OCI-LY1 (cell line): ENCODE data around the gene RPL41.

Experiments
- H2AFZ ChIP-seq: fragments of 200-600 bp; sonication (generic), shearing (Covaris generic); 2 replicates; pipeline ENCODE4 v1.6.0; 2014; ENCODE audit warnings: antibody characterized with exemption, mild to moderate bottlenecking, low read length
- H3F3A ChIP-seq: fragments of 200-600 bp; sonication (generic), shearing (Covaris generic); 2 replicates; pipeline ENCODE4 v1.6.0; 2014; ENCODE audit warnings: mild to moderate bottlenecking, antibody characterized with exemption, low read length, moderate library complexity; ENCODE audit not compliant: insufficient read depth
- H3K27ac ChIP-seq: fragments of 200-600 bp; sonication (generic); 2 replicates; pipeline ENCODE4 v1.5.1; 2014; ENCODE audit warnings: low read length, mixed run types, mild to moderate bottlenecking, low read depth; ENCODE audit not compliant: poor library complexity, severe bottlenecking
- H3K27me3 ChIP-seq: fragments of 200-600 bp; sonication (generic); 2 replicates; pipeline ENCODE4 v1.6.0; 2014; ENCODE audit warnings: antibody characterized with exemption, mild to moderate bottlenecking, low read length, moderate library complexity; ENCODE audit not compliant: insufficient read depth
- H3K36me3 ChIP-seq: fragments of 200-600 bp; sonication (generic); 2 replicates; pipeline ENCODE4 v1.6.1; 2014; ENCODE audit warnings: mild to moderate bottlenecking, antibody characterized with exemption, low read length, moderate library complexity, mixed read lengths; ENCODE audit not compliant: insufficient read depth
- H3K4me1 ChIP-seq: fragments of 200-600 bp; sonication (generic); 2 replicates; pipeline ENCODE4 v1.5.1; 2014; ENCODE audit warnings: mild to moderate bottlenecking, low read length, moderate library complexity; ENCODE audit not compliant: insufficient read depth, severe bottlenecking
- H3K4me2 ChIP-seq: fragments of 200-600 bp; sonication (generic), shearing (Covaris generic); 2 replicates; pipeline ENCODE4 v1.6.1; 2014; ENCODE audit warnings: low read length
- H3K4me3 ChIP-seq: fragments of 200-600 bp; sonication (generic); 2 replicates; pipeline ENCODE4 v1.5.1; 2014; ENCODE audit warnings: low read length, low read depth, mild to moderate bottlenecking, mixed read lengths; ENCODE audit not compliant: poor library complexity, severe bottlenecking
- H3K79me2 ChIP-seq: fragments of 200-600 bp; shearing (Covaris generic); 2 replicates; pipeline ENCODE4 v1.6.1; 2016; ENCODE audit warnings: mixed run types, low read length, mixed read lengths; ENCODE audit not compliant: insufficient read depth
- H3K9ac ChIP-seq: fragments of 200-600 bp; sonication (generic), shearing (Covaris generic); 2 replicates; pipeline ENCODE4 v1.6.1; 2014; ENCODE audit warnings: mild to moderate bottlenecking, low read length, mixed read lengths
- H3K9me2 ChIP-seq: fragments of 200-600 bp; sonication (generic), shearing (Covaris generic); 2 replicates; pipeline ENCODE4 v1.6.1; 2014; ENCODE audit warnings: low read depth, mild to moderate bottlenecking, low read length, mixed read lengths
- H3K9me3 ChIP-seq: fragments of 200-600 bp; shearing (Covaris generic); 2 replicates; pipeline ENCODE4 v1.6.1; 2014; ENCODE audit warnings: low read length, mixed read lengths
- H4K20me1 ChIP-seq: fragments of 200-600 bp; sonication (generic), shearing (Covaris generic); 2 replicates; pipeline ENCODE4 v1.6.0; 2016; ENCODE audit warnings: mild to moderate bottlenecking, low read length; ENCODE audit not compliant: insufficient read depth
- EZH2 ChIP-seq: fragments of 200-600 bp; sonication (generic), shearing (Covaris generic); IDR thresholded peaks from 2 replicates; pipeline ENCODE4 v1.8.0; 2017; ENCODE audit warnings: borderline replicate concordance, mixed run types, mild to moderate bottlenecking, antibody characterized with exemption, low read length, moderate library complexity, mixed read lengths
- TF ChIP-seq, protein P1 (sequence below): fragments of 200-600 bp; sonication (generic), shearing (Covaris generic); IDR thresholded peaks from 2 replicates; pipeline ENCODE4 v1.5.1; 2017; ENCODE audit warnings: mild to moderate bottlenecking, antibody characterized with exemption, low read length, moderate library complexity, mixed read lengths

The RPL41 gene

DNA sequence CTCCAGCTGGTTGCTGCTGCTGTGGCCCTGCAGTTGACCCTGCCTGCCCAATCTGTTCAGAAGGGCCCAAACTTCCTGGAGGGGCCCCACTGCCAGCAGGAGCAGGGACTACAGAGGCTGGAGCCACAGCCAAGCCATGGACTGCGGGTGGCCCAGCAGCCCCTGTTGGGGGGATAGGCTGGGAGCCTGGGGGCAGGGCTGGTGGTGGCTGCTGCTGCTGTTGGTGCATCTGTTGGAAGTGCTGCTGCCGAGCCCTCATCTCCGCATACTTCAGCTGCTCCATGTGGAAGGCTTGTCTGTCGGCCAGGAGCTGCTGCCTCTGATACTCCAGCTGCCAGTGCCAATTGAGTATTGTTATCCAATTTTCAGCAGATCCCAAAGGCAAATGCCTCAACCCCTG lies 48.9 kb downstream of the RPL41 start:
- Histone ChIP-seq H3F3A (no peaks in the 10 kb centered on the region), H3K9me2 (no peaks in the 10 kb centered on the region), H3K9me3 (no peaks in the 10 kb centered on the region), H2AFZ (no peak overlapping the region), H3K36me3 (peaks cover 90% of the 10 kb centered on the region), H4K20me1 (no peaks in the 10 kb centered on the region), H3K79me2 (no peaks in the 10 kb centered on the region), H3K4me1 (peaks cover 15% of the 10 kb centered on the region), H3K4me2 (no peak overlapping the region), H3K4me3 (no peak overlapping the region), H3K27me3 (no peaks in the 10 kb centered on the region), H3K27ac (no peak overlapping the region), H3K9ac (no peak overlapping the region)
- no peak for TF ChIP-seq EZH2
- TF ChIP-seq, protein P1, sequence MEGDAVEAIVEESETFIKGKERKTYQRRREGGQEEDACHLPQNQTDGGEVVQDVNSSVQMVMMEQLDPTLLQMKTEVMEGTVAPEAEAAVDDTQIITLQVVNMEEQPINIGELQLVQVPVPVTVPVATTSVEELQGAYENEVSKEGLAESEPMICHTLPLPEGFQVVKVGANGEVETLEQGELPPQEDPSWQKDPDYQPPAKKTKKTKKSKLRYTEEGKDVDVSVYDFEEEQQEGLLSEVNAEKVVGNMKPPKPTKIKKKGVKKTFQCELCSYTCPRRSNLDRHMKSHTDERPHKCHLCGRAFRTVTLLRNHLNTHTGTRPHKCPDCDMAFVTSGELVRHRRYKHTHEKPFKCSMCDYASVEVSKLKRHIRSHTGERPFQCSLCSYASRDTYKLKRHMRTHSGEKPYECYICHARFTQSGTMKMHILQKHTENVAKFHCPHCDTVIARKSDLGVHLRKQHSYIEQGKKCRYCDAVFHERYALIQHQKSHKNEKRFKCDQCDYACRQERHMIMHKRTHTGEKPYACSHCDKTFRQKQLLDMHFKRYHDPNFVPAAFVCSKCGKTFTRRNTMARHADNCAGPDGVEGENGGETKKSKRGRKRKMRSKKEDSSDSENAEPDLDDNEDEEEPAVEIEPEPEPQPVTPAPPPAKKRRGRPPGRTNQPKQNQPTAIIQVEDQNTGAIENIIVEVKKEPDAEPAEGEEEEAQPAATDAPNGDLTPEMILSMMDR: no peak
